HCT116 (cell line): ENCODE data around the gene RPS27L. TPM values are rescaled to one million over a fixed set of nuclear protein-coding genes. Genes with fewer than 3 reads are reported as not detected.

ENCODE experiments used
- ATAC-seq: fragments of 200-7000 bp; cut with Tn5 transposase; 2 replicates; pipeline ENCODE4 v1.9.1; 2020; ENCODE audit warnings: mild to moderate bottlenecking, moderate library complexity
- BruUV-seq: library from RNA; stranded (reverse); fragments of 400-500 nt; replicated peaks from 2 replicates; lab custom pipeline; 2021; lab: Mats Ljungman, UMichigan
- CTCF ChIA-PET: fragments of 300-600 bp; sonication (Branson Sonifier 250); formaldehyde crosslinking; loops from one replicate; lab custom pipeline; 2021; ENCODE audit warnings: antibody characterized with exemption; lab: Charles Lee
- POLR2A ChIA-PET: fragments of 300-600, 350-600 bp; sonication (Branson Sonifier 250); formaldehyde crosslinking; loops from one replicate; lab custom pipeline; 2021; ENCODE audit warnings: antibody characterized with exemption; lab: Charles Lee
- RAD21 ChIA-PET, 2 experiments: fragments of 300-600 bp; sonication (Branson Sonifier 250); formaldehyde crosslinking; loops; one replicate each; lab custom pipeline; 2023; ENCODE audit warnings: low total read pairs in 2 of 2; ENCODE audit not compliant: uncharacterized antibody in 2 of 2, unreplicated experiment in 2 of 2, low non-redundant PET in 1 of 2; lab: Charles Lee
- DNase-seq: peaks from one replicate; pipeline ENCODE4 v3.0.0-alpha.2; 2010; ENCODE audit warnings: low read depth, low spot score
- H2AFZ ChIP-seq: fragments of 200-600 bp; shearing (Covaris generic), sonication (generic); 2 replicates; pipeline ENCODE4 v1.6.1; 2017; ENCODE audit warnings: low read depth, mixed run types, mixed read lengths, antibody characterized with exemption, low read length; ENCODE audit not compliant: poor library complexity, severe bottlenecking
- H3K27ac ChIP-seq: 2 replicates; pipeline ENCODE4 v1.5.1; 2012; ENCODE audit warnings: low read depth, low read length
- H3K27me3 ChIP-seq: fragments of 200-600 bp; sonication (generic); 2 replicates; pipeline ENCODE4 v1.6.1; 2016; ENCODE audit warnings: mixed run types, low read length, mixed read lengths; ENCODE audit not compliant: insufficient read depth
- H3K36me3 ChIP-seq, 2 experiments: fragments of 200-500 bp in 1 of 2; fragments of 200-600 bp in 1 of 2; sonication (Bioruptor generic) in 1 of 2; sonication (generic) in 1 of 2; 2 replicates each; pipeline versions ENCODE4 v1.5.1 to v1.6.1; 2014 to 2016; ENCODE audit warnings: low read length in 2 of 2, inconsistent platforms in 1 of 2, mixed read lengths in 1 of 2, mixed run types in 1 of 2; ENCODE audit not compliant: insufficient read depth in 2 of 2, control insufficient read depth in 1 of 2
- H3K4me1 ChIP-seq, 2 experiments: fragments of 200-600 bp in 1 of 2; sonication (generic) in 1 of 2; 2 replicates each; pipeline versions ENCODE4 v1.5.1 to v1.6.1; 2012 to 2017; ENCODE audit warnings: low read length in 2 of 2, inconsistent platforms in 1 of 2, mild to moderate bottlenecking in 1 of 2, mixed read lengths in 1 of 2, mixed run types in 1 of 2, moderate library complexity in 1 of 2; ENCODE audit not compliant: insufficient read depth in 2 of 2, control insufficient read depth in 1 of 2
- H3K4me2 ChIP-seq: fragments of 200-600 bp; sonication (generic); 2 replicates; pipeline ENCODE4 v1.6.1; 2017; ENCODE audit warnings: mixed run types, low read length, mixed read lengths
- H3K4me3 ChIP-seq, 2 experiments: fragments of 200-600 bp in 1 of 2; sonication (generic) in 1 of 2; replicated peaks in 1 of 2; 2 replicates each; pipeline ENCODE4 v1.5.1; 2011 to 2016; ENCODE audit warnings: low read length in 2 of 2, control low read depth in 1 of 2, low read depth in 1 of 2, mild to moderate bottlenecking in 1 of 2, mixed read lengths in 1 of 2, mixed run types in 1 of 2
- H3K79me2 ChIP-seq: fragments of 200-600 bp; sonication (generic); 2 replicates; pipeline ENCODE4 v1.6.1; 2017; ENCODE audit warnings: mild to moderate bottlenecking, mixed run types, low read length, moderate library complexity, mixed read lengths; ENCODE audit not compliant: insufficient read depth
- H3K9ac ChIP-seq: fragments of 200-600 bp; sonication (generic); 2 replicates; pipeline ENCODE4 v1.6.1; 2016; ENCODE audit warnings: low read length, mixed read lengths
- H3K9me2 ChIP-seq: fragments of 200-600 bp; sonication (generic), shearing (Covaris generic); 2 replicates; pipeline ENCODE4 v1.6.1; 2017; ENCODE audit warnings: mixed run types, mild to moderate bottlenecking, moderate library complexity; ENCODE audit not compliant: insufficient read depth
- H3K9me3 ChIP-seq, 2 experiments: fragments of 200-500 bp in 1 of 2; fragments of 200-600 bp in 1 of 2; sonication (Bioruptor generic) in 1 of 2; sonication (generic) in 1 of 2; 2 replicates each; pipeline ENCODE4 v1.6.1; 2014 to 2017; ENCODE audit warnings: low read length in 2 of 2, mixed read lengths in 2 of 2, inconsistent platforms in 1 of 2, low read depth in 1 of 2, mild to moderate bottlenecking in 1 of 2, mixed run types in 1 of 2, moderate library complexity in 1 of 2; ENCODE audit not compliant: control insufficient read depth in 1 of 2, insufficient read depth in 1 of 2
- H4K20me1 ChIP-seq: fragments of 200-600 bp; sonication (generic), shearing (Covaris generic); 2 replicates; pipeline ENCODE4 v1.6.1; 2017; ENCODE audit warnings: mixed run types, mild to moderate bottlenecking, moderate library complexity; ENCODE audit not compliant: insufficient read depth
- ATF3 ChIP-seq: IDR thresholded peaks from 2 replicates; pipeline ENCODE4 v1.6.1; 2012
- CBX3 ChIP-seq: IDR thresholded peaks from 2 replicates; pipeline ENCODE4 v1.6.1; 2012; ENCODE audit warnings: low read depth
- CEBPB ChIP-seq: IDR thresholded peaks from 2 replicates; pipeline ENCODE4 v1.6.1; 2012; ENCODE audit warnings: low read depth
- EGR1 ChIP-seq: IDR thresholded peaks from 2 replicates; pipeline ENCODE4 v1.6.1; 2012; ENCODE audit warnings: low read depth
- ELF1 ChIP-seq: IDR thresholded peaks from 2 replicates; pipeline ENCODE4 v1.6.1; 2012; ENCODE audit warnings: low read depth, borderline replicate concordance
- EZH2 ChIP-seq: fragments of 200-600 bp; sonication (generic); IDR thresholded peaks from 2 replicates; pipeline ENCODE4 v1.6.1; 2017; ENCODE audit warnings: antibody characterized with exemption, mixed run types
- EZH2phosphoT487 ChIP-seq: fragments of 200-600 bp; IDR thresholded peaks from 2 replicates; pipeline ENCODE4 v1.6.1; 2018; ENCODE audit warnings: antibody characterized with exemption, borderline replicate concordance
- FOSL1 ChIP-seq: IDR thresholded peaks from 2 replicates; pipeline ENCODE4 v1.6.1; 2012; ENCODE audit warnings: low read depth
- MAX ChIP-seq: IDR thresholded peaks from 2 replicates; pipeline ENCODE4 v1.6.1; 2012
- POLR2A ChIP-seq: IDR thresholded peaks from 2 replicates; pipeline ENCODE4 v1.7.0; 2011; ENCODE audit warnings: borderline replicate concordance; ENCODE audit not compliant: insufficient read depth, insufficient read length; ENCODE audit errors: extremely low read depth
- POLR2AphosphoS5 ChIP-seq: IDR thresholded peaks from 2 replicates; pipeline ENCODE4 v1.6.1; 2011; ENCODE audit warnings: mild to moderate bottlenecking, low read depth, low read length, moderate library complexity
- SIN3A ChIP-seq: IDR thresholded peaks from 2 replicates; pipeline ENCODE4 v1.6.1; 2012; ENCODE audit warnings: low read depth
- SP1 ChIP-seq: IDR thresholded peaks from 2 replicates; pipeline ENCODE4 v1.6.1; 2012; ENCODE audit warnings: low read depth
- TCF7L2 ChIP-seq: IDR thresholded peaks from 2 replicates; pipeline ENCODE4 v1.7.0; 2011; ENCODE audit warnings: borderline replicate concordance, inconsistent platforms; ENCODE audit not compliant: insufficient read depth, insufficient read length; ENCODE audit errors: extremely low read depth
- YY1 ChIP-seq: IDR thresholded peaks from 2 replicates; pipeline ENCODE4 v1.6.1; 2011; ENCODE audit warnings: low read length, low read depth, moderate library complexity, mild to moderate bottlenecking; ENCODE audit not compliant: insufficient replicate concordance; ENCODE audit errors: extremely low read depth
- intact Hi-C: fragments of 100-400 bp; cut with micrococcal nuclease; formaldehyde crosslinking; loops from 2 replicates; pipeline ENCODE4 v1.10.0; 2022
- total RNA-seq: library from RNA; stranded (reverse); gene quantifications from one replicate; pipeline ENCODE4 v1.2.1, GENCODE V29; 2021; ENCODE audit not compliant: unreplicated experiment
- TF ChIP-seq, protein P1 (sequence below): IDR thresholded peaks from 2 replicates; pipeline ENCODE4 v1.6.1; 2011; ENCODE audit warnings: mild to moderate bottlenecking, low read length, moderate library complexity; ENCODE audit not compliant: insufficient replicate concordance; ENCODE audit errors: extremely low read depth

Gene RPS27L
- total RNA-seq, 1 experiment from 2014 or later, result 139 TPM

GRCh38 chr15:63178034-63178433 is 20.8 kb upstream of the RPS27L start:
- Histone ChIP-seq H3K4me1 (no peaks in the 10 kb centered on the region), H3K36me3 (no peaks in the 10 kb centered on the region), H3K79me2 (no peaks in the 10 kb centered on the region), H3K4me2 (no peak overlapping the region), H3K27me3 (no peaks in the 10 kb centered on the region), H3K9ac (no peak overlapping the region), H2AFZ (no peak overlapping the region), H3K4me3 (no peak overlapping the region), H4K20me1 (no peaks in the 10 kb centered on the region), H3K9me2 (no peaks in the 10 kb centered on the region), H3K9me3 (no peaks in the 10 kb centered on the region), H3K27ac (no peak overlapping the region)
- ATAC-seq (no peak; the same call in 1 of the 2 replicates), DNase-seq (no peak)
- no TSS peak for BruUV-seq
- TF ChIP-seq POLR2A, result no peak
- TF ChIP-seq, protein P1, sequence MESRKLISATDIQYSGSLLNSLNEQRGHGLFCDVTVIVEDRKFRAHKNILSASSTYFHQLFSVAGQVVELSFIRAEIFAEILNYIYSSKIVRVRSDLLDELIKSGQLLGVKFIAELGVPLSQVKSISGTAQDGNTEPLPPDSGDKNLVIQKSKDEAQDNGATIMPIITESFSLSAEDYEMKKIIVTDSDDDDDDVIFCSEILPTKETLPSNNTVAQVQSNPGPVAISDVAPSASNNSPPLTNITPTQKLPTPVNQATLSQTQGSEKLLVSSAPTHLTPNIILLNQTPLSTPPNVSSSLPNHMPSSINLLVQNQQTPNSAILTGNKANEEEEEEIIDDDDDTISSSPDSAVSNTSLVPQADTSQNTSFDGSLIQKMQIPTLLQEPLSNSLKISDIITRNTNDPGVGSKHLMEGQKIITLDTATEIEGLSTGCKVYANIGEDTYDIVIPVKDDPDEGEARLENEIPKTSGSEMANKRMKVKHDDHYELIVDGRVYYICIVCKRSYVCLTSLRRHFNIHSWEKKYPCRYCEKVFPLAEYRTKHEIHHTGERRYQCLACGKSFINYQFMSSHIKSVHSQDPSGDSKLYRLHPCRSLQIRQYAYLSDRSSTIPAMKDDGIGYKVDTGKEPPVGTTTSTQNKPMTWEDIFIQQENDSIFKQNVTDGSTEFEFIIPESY, result no peak
- no peak for TF ChIP-seq ATF3
- TF ChIP-seq SIN3A, result no peak
- no peak for TF ChIP-seq FOSL1
- no peak for TF ChIP-seq SP1
- no peak for TF ChIP-seq YY1
- no peak for TF ChIP-seq ELF1
- no peak for TF ChIP-seq CEBPB
- TF ChIP-seq EZH2, result no peak
- TF ChIP-seq MAX, result no peak
- no peak for TF ChIP-seq POLR2AphosphoS5
- no peak for TF ChIP-seq CBX3
- TF ChIP-seq TCF7L2, result no peak
- no peak for TF ChIP-seq EZH2phosphoT487
- no peak for TF ChIP-seq EGR1
- CTCF ChIA-PET, result no interaction called here
- intact Hi-C loops, result no loop called here
- RAD21 ChIA-PET, result no interaction called here
- POLR2A ChIA-PET, result no interaction called here
